ENCODE results near the gene EPHB1. TPM values are rescaled to one million over a fixed set of nuclear protein-coding genes. Genes with fewer than 3 reads are reported as not detected.

EPHB1 gene
- total RNA-seq, 1 experiment from 2014 or later: 0.11 TPM

DNA sequence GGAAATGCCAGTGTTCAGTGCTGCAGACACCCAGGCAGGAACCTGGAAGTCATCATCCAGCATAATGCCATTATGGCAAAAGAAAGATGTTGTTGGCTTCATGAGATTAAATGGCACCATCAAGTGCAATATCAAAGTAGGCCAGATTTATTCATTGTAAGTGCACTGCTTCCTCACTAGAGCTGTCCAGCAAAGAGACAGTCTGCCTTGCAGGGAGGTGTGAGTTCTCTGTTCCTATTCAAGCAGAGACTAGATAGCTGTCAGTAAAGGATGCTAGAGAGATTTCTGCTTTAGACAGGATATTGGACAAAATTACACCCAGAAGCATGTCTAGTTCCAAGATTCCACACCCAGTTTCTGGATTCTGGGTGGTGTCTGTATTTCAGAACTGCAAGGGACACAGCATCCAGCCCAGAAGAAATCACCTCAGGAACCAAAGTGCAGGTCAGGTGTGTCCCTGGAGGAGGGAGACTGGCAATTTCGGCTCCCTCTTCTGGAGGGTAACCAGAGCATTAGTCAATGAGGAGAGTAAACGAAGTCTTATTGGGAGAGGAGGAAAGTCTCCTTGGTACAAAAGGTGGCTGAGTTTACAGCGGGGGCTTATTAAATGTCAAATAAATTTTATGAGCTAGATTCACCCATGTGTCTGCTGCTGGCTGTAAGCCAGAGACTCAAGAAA lies 377.3 kb downstream of the EPHB1 start:
- CTCF ChIA-PET: no interaction called here
- H3K4me3 ChIP-seq (ENCODE audit: low read depth, low read length, poor library complexity, severe bottlenecking): no peak overlapping the region
- no peak overlapping the region for H3K27ac ChIP-seq (ENCODE audit: low read depth, low read length, poor library complexity, severe bottlenecking)
- H3K27me3 ChIP-seq (replicated peaks; ENCODE audit: insufficient read depth, low read depth, low read length, poor library complexity): peaks cover 14% of the 10 kb centered on the region
- intact Hi-C loops (cut with micrococcal nuclease; ENCODE audit: unreplicated experiment): no loop called here
- BruUV-seq (replicated peaks): no TSS peak
- H3K4me1 ChIP-seq (ENCODE audit: insufficient read depth, low read length, poor library complexity, severe bottlenecking): no peaks in the 10 kb centered on the region
- no peaks in the 10 kb centered on the region for H3K36me3 ChIP-seq (ENCODE audit: insufficient read depth, low read length, poor library complexity, severe bottlenecking)
- POLR2A ChIA-PET (ENCODE audit: low non-redundant PET): no interaction called here
- no peak for TF ChIP-seq EZH2 (IDR thresholded peaks at IDR 0.05; ENCODE audit: borderline replicate concordance, low read depth, low read length, poor library complexity, severe bottlenecking)
- TF ChIP-seq, protein P1, sequence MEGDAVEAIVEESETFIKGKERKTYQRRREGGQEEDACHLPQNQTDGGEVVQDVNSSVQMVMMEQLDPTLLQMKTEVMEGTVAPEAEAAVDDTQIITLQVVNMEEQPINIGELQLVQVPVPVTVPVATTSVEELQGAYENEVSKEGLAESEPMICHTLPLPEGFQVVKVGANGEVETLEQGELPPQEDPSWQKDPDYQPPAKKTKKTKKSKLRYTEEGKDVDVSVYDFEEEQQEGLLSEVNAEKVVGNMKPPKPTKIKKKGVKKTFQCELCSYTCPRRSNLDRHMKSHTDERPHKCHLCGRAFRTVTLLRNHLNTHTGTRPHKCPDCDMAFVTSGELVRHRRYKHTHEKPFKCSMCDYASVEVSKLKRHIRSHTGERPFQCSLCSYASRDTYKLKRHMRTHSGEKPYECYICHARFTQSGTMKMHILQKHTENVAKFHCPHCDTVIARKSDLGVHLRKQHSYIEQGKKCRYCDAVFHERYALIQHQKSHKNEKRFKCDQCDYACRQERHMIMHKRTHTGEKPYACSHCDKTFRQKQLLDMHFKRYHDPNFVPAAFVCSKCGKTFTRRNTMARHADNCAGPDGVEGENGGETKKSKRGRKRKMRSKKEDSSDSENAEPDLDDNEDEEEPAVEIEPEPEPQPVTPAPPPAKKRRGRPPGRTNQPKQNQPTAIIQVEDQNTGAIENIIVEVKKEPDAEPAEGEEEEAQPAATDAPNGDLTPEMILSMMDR (conservative IDR thresholded peaks at IDR 0.05; ENCODE audit: low read depth, low read length): no peak
- H3K9me3 ChIP-seq (ENCODE audit: low read depth, low read length, poor library complexity, severe bottlenecking): no peaks in the 10 kb centered on the region
- no peak for DNase-seq (ENCODE audit: low spot score)

- no peaks in the 10 kb centered on the region for H3K27me3 ChIP-seq (replicated peaks; ENCODE audit: insufficient read depth, low read depth, low read length, poor library complexity)
- DNase-seq (ENCODE audit: low spot score): no peak
- H3K4me1 ChIP-seq (ENCODE audit: insufficient read depth, low read length, poor library complexity, severe bottlenecking): no peaks in the 10 kb centered on the region
- no peaks in the 10 kb centered on the region for H3K9me3 ChIP-seq (ENCODE audit: low read depth, low read length, poor library complexity, severe bottlenecking)
- H3K36me3 ChIP-seq (ENCODE audit: insufficient read depth, low read length, poor library complexity, severe bottlenecking): no peaks in the 10 kb centered on the region
- ChIA-PET POLR2A (ENCODE audit: low non-redundant PET) (no interaction called here), CTCF (no interaction called here)
- intact Hi-C loops (cut with micrococcal nuclease; ENCODE audit: unreplicated experiment): no loop called here
- no peak overlapping the region for H3K27ac ChIP-seq (ENCODE audit: low read depth, low read length, poor library complexity, severe bottlenecking)
- BruUV-seq (replicated peaks): no TSS peak
- H3K4me3 ChIP-seq (ENCODE audit: low read depth, low read length, poor library complexity, severe bottlenecking): no peak overlapping the region
- TF ChIP-seq EZH2 (IDR thresholded peaks at IDR 0.05; ENCODE audit: borderline replicate concordance, low read depth, low read length, poor library complexity, severe bottlenecking): no peak
- TF ChIP-seq, protein P1 (conservative IDR thresholded peaks at IDR 0.05; ENCODE audit: low read depth, low read length): no peak
Measured at GRCh38 chr3:135175728-135176277, 380.7 kb downstream of the EPHB1 start.

DNA sequence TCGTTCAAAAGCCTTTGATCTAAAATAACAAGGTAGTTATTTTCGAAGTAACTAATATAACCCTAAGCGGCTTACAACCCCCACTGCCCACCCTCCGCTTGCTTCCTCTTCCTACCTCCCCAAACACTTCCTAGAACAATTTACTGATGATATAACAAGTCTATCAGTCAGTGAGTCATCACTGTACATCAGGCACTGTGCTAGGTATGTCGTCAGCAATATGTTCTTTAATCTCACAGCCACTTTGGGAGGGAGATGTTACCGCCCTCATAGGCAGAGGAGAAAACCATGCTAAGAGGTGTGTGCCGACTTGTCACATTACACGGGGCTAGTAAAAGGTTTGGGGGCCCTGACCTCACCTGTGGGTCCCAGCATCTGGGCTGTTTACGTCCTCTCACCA lies 381.8 kb downstream of the EPHB1 start:
- no peaks in the 10 kb centered on the region for H3K36me3 ChIP-seq (ENCODE audit: insufficient read depth, low read length, poor library complexity, severe bottlenecking)
- no TSS peak for BruUV-seq (replicated peaks)
- H3K9me3 ChIP-seq (ENCODE audit: low read depth, low read length, poor library complexity, severe bottlenecking): no peaks in the 10 kb centered on the region
- H3K27ac ChIP-seq (ENCODE audit: low read depth, low read length, poor library complexity, severe bottlenecking): no peak overlapping the region
- TF ChIP-seq, protein P1 (conservative IDR thresholded peaks at IDR 0.05; ENCODE audit: low read depth, low read length): no peak
- no peak for TF ChIP-seq EZH2 (IDR thresholded peaks at IDR 0.05; ENCODE audit: borderline replicate concordance, low read depth, low read length, poor library complexity, severe bottlenecking)
- CTCF ChIA-PET: no interaction called here
- no peaks in the 10 kb centered on the region for H3K4me1 ChIP-seq (ENCODE audit: insufficient read depth, low read length, poor library complexity, severe bottlenecking)
- no peak for DNase-seq (ENCODE audit: low spot score)
- no peak overlapping the region for H3K4me3 ChIP-seq (ENCODE audit: low read depth, low read length, poor library complexity, severe bottlenecking)
- intact Hi-C loops (cut with micrococcal nuclease; ENCODE audit: unreplicated experiment): no loop called here
- POLR2A ChIA-PET (ENCODE audit: low non-redundant PET): no interaction called here
- no peaks in the 10 kb centered on the region for H3K27me3 ChIP-seq (replicated peaks; ENCODE audit: insufficient read depth, low read depth, low read length, poor library complexity)

Data from A673 (cell line).